ENCODE results near the gene ARFIP2.

GRCh38 chr11:6498121-6498520 lies 17.0 kb upstream of the ARFIP2 start:
- TF ChIP-seq EZH2 (IDR thresholded peaks at IDR 0.05; ENCODE audit: low read length, unreplicated experiment) (no peak), CTCF (conservative IDR thresholded peaks at IDR 0.05; ENCODE audit: low read depth, low read length) (no peak), EZH2phosphoT487 (IDR thresholded peaks at IDR 0.05; ENCODE audit: borderline replicate concordance, low read length) (no peak)
